ENCODE results near the gene SH3RF3.

SH3RF3 gene

GRCh38 chr2:109513749-109514588 lies 385.0 kb downstream of the SH3RF3 start:
- no peak for DNase-seq

- no peak for DNase-seq
These were observed 385.9 kb downstream of the SH3RF3 start for GRCh38 chr2:109514857-109515256.

- DNase-seq = no peak
These were observed 387.6 kb downstream of the SH3RF3 start for GRCh38 chr2:109516445-109517117.

- DNase-seq = no peak
These were observed 388.3 kb downstream of the SH3RF3 start for GRCh38 chr2:109517118-109517889.

- DNase-seq = no peak
These were observed 390.5 kb downstream of the SH3RF3 start for GRCh38 chr2:109519513-109519912.

GRCh38 chr2:109521233-109522062 lies 392.4 kb downstream of the SH3RF3 start:
- no peak for DNase-seq

- DNase-seq = no peak
These were observed 393.0 kb downstream of the SH3RF3 start for GRCh38 chr2:109522063-109522374.

- DNase-seq = no peak
These were observed 394.1 kb downstream of the SH3RF3 start for GRCh38 chr2:109523121-109523520.

GRCh38 chr2:109523536-109524361 lies 394.7 kb downstream of the SH3RF3 start:
- no peak for DNase-seq

- no peak for DNase-seq
These were observed 396.8 kb downstream of the SH3RF3 start for GRCh38 chr2:109525836-109526235.

GRCh38 chr2:109526442-109526970 lies 397.5 kb downstream of the SH3RF3 start:
- no peak for DNase-seq

GRCh38 chr2:109527079-109527478 lies 398.1 kb downstream of the SH3RF3 start:
- DNase-seq = no peak

GRCh38 chr2:109527846-109528705 lies 399.1 kb downstream of the SH3RF3 start:
- no peak for DNase-seq

- no peak for DNase-seq
These were observed 400.0 kb downstream of the SH3RF3 start for GRCh38 chr2:109528811-109529501.

GRCh38 chr2:109529532-109530449 lies 400.8 kb downstream of the SH3RF3 start:
- DNase-seq = no peak

GRCh38 chr2:109530712-109531111 lies 401.7 kb downstream of the SH3RF3 start:
- no peak for DNase-seq

- no peak for DNase-seq
These were observed 402.2 kb downstream of the SH3RF3 start for GRCh38 chr2:109531221-109531620.

- no peak for DNase-seq
These were observed 403.1 kb downstream of the SH3RF3 start for GRCh38 chr2:109531896-109532727.

Data from stimulated activated naive CD4-positive, alpha-beta T cell treated with Interleukin-2 at 50 U/mL for 16 hours (primary cell).